Nephron progenitor cell (in vitro differentiated cells): ENCODE measurements around the gene SNRPA.
"Not testable (repeated sequence)": the region's sequence is repeated elsewhere in the genome, so short reads cannot be mapped to it uniquely, and the experiment has no call there.

Experiments
- DNase-seq: peaks from one replicate; pipeline ENCODE4 v3.0.0; 2021
- H3K27ac Mint-ChIP-seq: 2 replicates; pipeline ENCODE4 v1.8.0; 2021; ENCODE audit warnings: mild to moderate bottlenecking, moderate library complexity, mixed read lengths
- H3K27me3 Mint-ChIP-seq: 2 replicates; pipeline ENCODE4 v1.8.0; 2021; ENCODE audit warnings: mild to moderate bottlenecking, low read depth, mixed read lengths; ENCODE audit not compliant: poor library complexity
- H3K36me3 Mint-ChIP-seq: 2 replicates; pipeline ENCODE4 v1.8.0; 2021; ENCODE audit warnings: low read depth, mixed read lengths
- H3K4me1 Mint-ChIP-seq: 2 replicates; pipeline ENCODE4 v1.8.0; 2021; ENCODE audit warnings: mixed read lengths
- H3K4me3 Mint-ChIP-seq: 2 replicates; pipeline ENCODE4 v1.8.0; 2021; ENCODE audit warnings: mild to moderate bottlenecking, moderate library complexity, mixed read lengths
- H3K9me3 Mint-ChIP-seq: 2 replicates; pipeline ENCODE4 v1.8.0; 2021; ENCODE audit warnings: mild to moderate bottlenecking, moderate library complexity, mixed read lengths
- CTCF ChIP-seq: fragments of 200-600 bp; sonication (generic); IDR thresholded peaks from 2 replicates; pipeline ENCODE4 v1.5.0; 2021; ENCODE audit warnings: antibody characterized with exemption

Gene SNRPA

GRCh38 chr19:40724855-40725254 lies 26.1 kb upstream of the SNRPA start:
- H3K4me3 Mint-ChIP-seq = no peak overlapping the region
- no peak for TF ChIP-seq CTCF
- H3K36me3 Mint-ChIP-seq = peaks cover 72% of the 10 kb centered on the region
- DNase-seq = no peak
- peaks cover 9% of the 10 kb centered on the region for H3K9me3 Mint-ChIP-seq
- peaks cover 19% of the 10 kb centered on the region for H3K4me1 Mint-ChIP-seq
- H3K27ac Mint-ChIP-seq = no peak overlapping the region
- H3K27me3 Mint-ChIP-seq = no peaks in the 10 kb centered on the region

GRCh38 chr19:40726279-40726678 lies 24.7 kb upstream of the SNRPA start:
- no peak for TF ChIP-seq CTCF
- peaks cover 9% of the 10 kb centered on the region for H3K9me3 Mint-ChIP-seq

GRCh38 chr19:40730065-40730464 lies 20.9 kb upstream of the SNRPA start:
- not testable (repeated sequence) for DNase-seq, H3K9me3 Mint-ChIP-seq, H3K27ac Mint-ChIP-seq

More at GRCh38 chr19:40726279-40726678, 24.7 kb upstream of the SNRPA start:
- Mint-ChIP-seq H3K4me1 (peaks cover 6% of the 10 kb centered on the region), H3K27me3 (no peaks in the 10 kb centered on the region), H3K27ac (no peak overlapping the region), H3K36me3 (peaks cover 76% of the 10 kb centered on the region), H3K4me3 (no peak overlapping the region)
- DNase-seq = no peak

GRCh38 chr19:40732304-40732703 lies 18.7 kb upstream of the SNRPA start:
- DNase-seq, H3K27ac Mint-ChIP-seq, H3K4me3 Mint-ChIP-seq, H3K27me3 Mint-ChIP-seq, H3K4me1 Mint-ChIP-seq, H3K9me3 Mint-ChIP-seq: not testable (repeated sequence)
- peaks cover 72% of the 10 kb centered on the region for H3K36me3 Mint-ChIP-seq

More at GRCh38 chr19:40730065-40730464, 20.9 kb upstream of the SNRPA start:
- H3K4me3 Mint-ChIP-seq, H3K27me3 Mint-ChIP-seq, H3K4me1 Mint-ChIP-seq: not testable (repeated sequence)
- H3K36me3 Mint-ChIP-seq = peaks cover 75% of the 10 kb centered on the region

- no peak overlapping the region for H3K27ac Mint-ChIP-seq
- H3K9me3 Mint-ChIP-seq = no peaks in the 10 kb centered on the region
- DNase-seq = no peak
- H3K4me3 Mint-ChIP-seq = no peak overlapping the region
- no peaks in the 10 kb centered on the region for H3K27me3 Mint-ChIP-seq
- TF ChIP-seq CTCF = no peak
- no peaks in the 10 kb centered on the region for H3K4me1 Mint-ChIP-seq
- peaks cover 69% of the 10 kb centered on the region for H3K36me3 Mint-ChIP-seq
Observed at GRCh38 chr19:40733149-40733548, 17.9 kb upstream of the SNRPA start.

GRCh38 chr19:40735013-40735771 lies 15.8 kb upstream of the SNRPA start:
- Mint-ChIP-seq H3K27ac (no peak overlapping the region), H3K4me1 (no peaks in the 10 kb centered on the region), H3K27me3 (no peaks in the 10 kb centered on the region), H3K9me3 (no peaks in the 10 kb centered on the region), H3K4me3 (no peak overlapping the region), H3K36me3 (peaks cover 65% of the 10 kb centered on the region)
- TF ChIP-seq CTCF = no peak
- DNase-seq = no peak

- no peaks in the 10 kb centered on the region for H3K9me3 Mint-ChIP-seq
- H3K27ac Mint-ChIP-seq = no peak overlapping the region
- H3K36me3 Mint-ChIP-seq = peaks cover 50% of the 10 kb centered on the region
- DNase-seq = no peak
- H3K27me3 Mint-ChIP-seq = peaks cover under 1% of the 10 kb centered on the region
- no peak for TF ChIP-seq CTCF
- H3K4me1 Mint-ChIP-seq = peaks cover 1% of the 10 kb centered on the region
- H3K4me3 Mint-ChIP-seq = no peak overlapping the region
Observed at GRCh38 chr19:40736661-40737060, 14.3 kb upstream of the SNRPA start.
